Epithelial cell of esophagus (primary cell): ENCODE measurements around the gene ZDHHC14.

Experiments
- DNase-seq: peaks from one replicate; pipeline ENCODE4 v3.0.0; 2010; ENCODE audit warnings: low read depth
- H3K4me3 ChIP-seq: 2 replicates; pipeline ENCODE4 v1.5.1; 2011; ENCODE audit warnings: mild to moderate bottlenecking, low read length, control low read depth
- CTCF ChIP-seq: IDR thresholded peaks from 2 replicates; pipeline ENCODE4 v1.5.1; 2011; ENCODE audit warnings: low read depth, mild to moderate bottlenecking, low read length, control low read depth, inconsistent platforms; ENCODE audit not compliant: insufficient read depth; ENCODE audit errors: missing control alignments

The ZDHHC14 gene

DNA sequence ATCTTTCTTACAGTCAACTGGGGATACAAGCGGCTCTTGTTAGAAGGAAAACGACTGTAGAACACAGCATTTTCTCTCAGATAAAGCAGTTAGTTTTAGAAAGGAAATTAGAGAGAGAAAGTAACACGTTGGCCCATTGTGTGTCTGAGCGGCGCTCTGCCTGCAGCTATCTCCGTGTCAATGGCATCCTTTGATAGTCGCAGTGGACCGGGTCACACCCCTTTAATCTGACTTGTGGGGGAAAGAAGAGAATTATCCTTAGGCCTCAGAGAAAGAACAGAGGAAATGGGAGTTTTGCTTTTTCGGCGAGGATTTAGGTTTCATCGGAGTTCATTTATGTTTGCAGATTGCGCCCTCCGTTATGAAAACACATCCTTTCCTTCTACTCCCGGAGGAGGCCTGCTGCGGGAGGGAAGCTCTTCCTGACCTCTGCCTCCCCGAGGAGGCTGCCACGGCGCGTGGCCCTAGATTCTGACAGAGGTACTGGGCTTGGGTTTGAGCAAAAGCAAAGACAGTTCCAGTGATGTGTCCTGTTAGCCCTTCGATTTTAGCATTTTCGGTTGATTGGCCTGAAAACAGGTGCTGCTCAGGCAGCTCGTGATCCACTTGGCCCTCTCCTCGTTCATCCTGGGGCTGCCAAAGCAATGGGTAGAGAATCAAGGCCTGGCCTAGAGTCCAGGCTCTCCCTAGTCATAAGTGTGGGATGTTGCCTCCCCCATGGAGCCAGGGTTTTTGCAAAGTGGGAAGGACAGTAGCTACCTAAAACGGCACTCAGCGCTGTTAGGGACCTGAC is 74.9 kb downstream of the ZDHHC14 start:
- TF ChIP-seq CTCF = no peak
- DNase-seq = no peak

DNA sequence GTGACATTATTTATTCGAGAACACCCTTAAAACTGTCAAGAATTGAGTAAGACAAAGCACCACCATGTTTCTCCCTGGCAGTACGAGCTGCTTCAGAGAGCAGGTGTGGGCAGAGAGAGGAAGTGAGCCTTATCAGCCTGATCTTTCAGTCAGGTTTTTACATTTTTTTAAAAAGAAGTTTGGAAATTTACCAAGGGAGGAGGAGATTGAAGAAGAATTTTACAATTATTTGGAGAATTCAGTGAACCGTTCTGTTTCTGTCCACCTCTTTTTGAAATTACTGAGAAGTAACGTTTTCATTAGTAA is 75.5 kb downstream of the ZDHHC14 start:
- no peak overlapping the region for H3K4me3 ChIP-seq
- no peak for DNase-seq
- no peak for TF ChIP-seq CTCF

More for the DNA sequence above, 74.9 kb downstream of the ZDHHC14 start:
- no peak overlapping the region for H3K4me3 ChIP-seq

- no peak overlapping the region for H3K4me3 ChIP-seq
- TF ChIP-seq CTCF = no peak
- no peak for DNase-seq
Measured at GRCh38 chr6:157457787-157458186, 76.8 kb downstream of the ZDHHC14 start.

GRCh38 chr6:157459327-157459726 is 78.3 kb downstream of the ZDHHC14 start:
- TF ChIP-seq CTCF = no peak
- no peak for DNase-seq
- H3K4me3 ChIP-seq = no peak overlapping the region

DNA sequence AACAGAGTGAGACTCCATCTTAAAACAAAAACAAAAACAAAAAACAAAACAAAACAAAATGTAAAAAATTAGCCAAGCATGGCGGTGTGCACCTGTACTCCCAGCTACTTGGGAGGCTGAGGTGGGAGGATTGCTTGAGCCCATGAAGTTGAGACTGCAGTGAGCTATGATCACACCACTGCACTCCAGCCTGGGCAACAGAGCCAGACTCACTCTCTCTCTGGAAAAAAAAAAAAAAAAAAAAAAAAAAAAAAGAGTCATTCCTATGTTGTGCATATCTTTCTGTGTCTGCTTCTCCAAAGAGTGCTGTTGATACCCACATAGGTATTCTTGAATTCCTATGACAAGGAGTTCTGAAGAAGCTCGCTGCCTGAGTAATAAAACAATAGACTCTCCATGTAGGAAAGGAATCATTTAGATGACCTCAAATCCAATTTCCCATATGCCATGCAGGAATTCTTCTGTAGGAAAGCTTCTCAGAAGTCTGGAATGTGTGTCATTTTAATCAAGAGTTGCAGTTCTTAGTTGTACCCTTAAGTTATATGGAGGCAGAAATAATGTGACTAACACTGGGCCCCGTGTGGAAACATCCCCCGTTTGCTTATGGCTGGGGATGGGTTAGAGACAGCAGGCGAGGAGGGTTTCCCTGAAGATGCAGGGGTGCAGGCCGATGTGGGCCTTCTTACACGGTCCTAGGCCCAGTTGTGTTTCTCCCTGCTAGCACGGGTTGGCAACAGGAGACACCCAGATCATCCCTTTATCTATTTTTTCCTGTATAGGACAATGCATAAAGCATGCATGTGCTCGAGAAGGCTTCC is 79.4 kb downstream of the ZDHHC14 start:
- no peak for TF ChIP-seq CTCF
- DNase-seq = no peak
- H3K4me3 ChIP-seq = no peak overlapping the region

GRCh38 chr6:157461000-157461915 is 80.3 kb downstream of the ZDHHC14 start:
- DNase-seq = no peak
- no peak for TF ChIP-seq CTCF
- H3K4me3 ChIP-seq = no peak overlapping the region
